DND-41 (cell line): ENCODE results near the gene TP73.

Experiments used
- ATAC-seq: fragments of 200-7000 bp; cut with Tn5 transposase; 3 replicates; pipeline ENCODE4 v1.9.1; 2021; ENCODE audit warnings: low read depth; ENCODE audit not compliant: insufficient read depth
- DNase-seq: peaks from one replicate; pipeline ENCODE4 v3.0.0-alpha.2; 2020
- H2AFZ ChIP-seq: 2 replicates; pipeline ENCODE4 v1.6.0; 2012; ENCODE audit warnings: low read depth, low read length
- H3K27ac ChIP-seq: 2 replicates; pipeline ENCODE4 v1.5.1; 2012; ENCODE audit warnings: low read length, inconsistent platforms
- H3K27me3 ChIP-seq: fragments of 200-600 bp; sonication (generic); 2 replicates; pipeline ENCODE4 v1.6.0; 2012; ENCODE audit warnings: low read length, mild to moderate bottlenecking, inconsistent platforms; ENCODE audit not compliant: insufficient read depth, poor library complexity
- H3K36me3 ChIP-seq: 2 replicates; pipeline ENCODE4 v1.5.1; 2012; ENCODE audit warnings: low read length, inconsistent platforms; ENCODE audit not compliant: insufficient read depth
- H3K4me1 ChIP-seq: 2 replicates; pipeline ENCODE4 v1.5.1; 2012; ENCODE audit warnings: mild to moderate bottlenecking, low read length; ENCODE audit not compliant: insufficient read depth
- H3K4me2 ChIP-seq: 2 replicates; pipeline ENCODE4 v1.6.0; 2012; ENCODE audit warnings: mild to moderate bottlenecking, moderate library complexity, low read length, inconsistent platforms; ENCODE audit not compliant: insufficient read depth
- H3K4me3 ChIP-seq, 2 experiments: fragments of 200-600 bp in 1 of 2; shearing (Covaris generic) in 1 of 2; 2 replicates each; pipeline ENCODE4 v1.5.1; 2012 to 2016; ENCODE audit warnings: inconsistent platforms in 2 of 2, low read length in 2 of 2, mild to moderate bottlenecking in 2 of 2, low read depth in 1 of 2, moderate library complexity in 1 of 2
- H3K79me2 ChIP-seq: 2 replicates; pipeline ENCODE4 v1.6.0; 2012; ENCODE audit warnings: low read length, inconsistent platforms; ENCODE audit not compliant: insufficient read depth
- H3K9ac ChIP-seq: 2 replicates; pipeline ENCODE4 v1.6.0; 2012; ENCODE audit warnings: low read depth, mild to moderate bottlenecking, inconsistent platforms, low read length, moderate library complexity
- H3K9me3 ChIP-seq: 2 replicates; pipeline ENCODE4 v1.5.1; 2012; ENCODE audit warnings: low read length, moderate library complexity, mild to moderate bottlenecking, inconsistent platforms; ENCODE audit not compliant: insufficient read depth, severe bottlenecking
- H4K20me1 ChIP-seq: 2 replicates; pipeline ENCODE4 v1.6.0; 2012; ENCODE audit warnings: low read length; ENCODE audit not compliant: insufficient read depth
- CTCF ChIP-seq: IDR thresholded peaks from 2 replicates; pipeline ENCODE4 v1.5.1; 2012; ENCODE audit warnings: borderline replicate concordance, low read length, moderate library complexity, mild to moderate bottlenecking; ENCODE audit not compliant: poor library complexity, severe bottlenecking; ENCODE audit errors: extremely low read depth
- EZH2 ChIP-seq: IDR thresholded peaks from 3 replicates; pipeline ENCODE4 v1.6.1; 2012; ENCODE audit warnings: borderline replicate concordance, low read depth, mild to moderate bottlenecking, moderate library complexity, low read length, inconsistent platforms; ENCODE audit not compliant: severe bottlenecking

The TP73 gene

DNA sequence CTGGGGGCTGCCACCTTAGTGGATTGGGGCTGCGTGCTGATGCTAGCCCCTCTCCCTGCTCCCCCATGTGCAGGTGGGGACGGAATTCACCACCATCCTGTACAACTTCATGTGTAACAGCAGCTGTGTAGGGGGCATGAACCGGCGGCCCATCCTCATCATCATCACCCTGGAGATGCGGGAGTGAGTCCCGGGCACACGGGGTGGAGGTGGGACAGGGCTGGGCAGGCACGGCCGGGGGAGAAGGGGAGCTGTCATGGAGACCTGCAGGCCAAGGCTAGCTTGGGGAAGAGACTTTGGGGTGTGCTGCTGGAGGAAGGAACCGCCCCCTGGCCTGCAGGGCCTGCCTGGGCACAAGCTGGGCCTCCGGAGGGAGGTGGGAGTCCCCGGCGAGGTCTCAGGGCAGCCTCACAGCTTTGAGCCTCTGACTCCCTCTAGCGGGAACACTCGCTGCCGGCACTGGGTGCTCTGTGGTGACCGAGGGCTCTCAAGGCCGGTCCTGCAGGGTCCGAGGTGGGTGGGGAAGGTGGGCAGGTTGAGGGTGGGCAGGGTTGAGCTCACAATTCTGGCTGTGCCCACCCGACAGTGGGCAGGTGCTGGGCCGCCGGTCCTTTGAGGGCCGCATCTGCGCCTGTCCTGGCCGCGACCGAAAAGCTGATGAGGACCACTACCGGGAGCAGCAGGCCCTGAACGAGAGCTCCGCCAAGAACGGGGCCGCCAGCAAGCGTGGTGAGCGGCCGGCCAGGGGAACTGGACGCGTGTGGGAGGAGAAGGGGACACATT lies 74.9 kb downstream of the TP73 start:
- no peaks in the 10 kb centered on the region for H3K9me3 ChIP-seq
- no peaks in the 10 kb centered on the region for H3K79me2 ChIP-seq
- H3K27ac ChIP-seq: no peak overlapping the region
- peaks cover 53% of the 10 kb centered on the region for H3K36me3 ChIP-seq
- no peaks in the 10 kb centered on the region for H3K4me1 ChIP-seq
- TF ChIP-seq CTCF (no peak), EZH2 (no peak)
- H3K27me3 ChIP-seq: no peaks in the 10 kb centered on the region
- peaks cover 16% of the 10 kb centered on the region for H4K20me1 ChIP-seq
- ATAC-seq (no peak), DNase-seq (no peak)
- no peak overlapping the region for H3K4me3 ChIP-seq
- no peak overlapping the region for H3K4me2 ChIP-seq
- no peak overlapping the region for H2AFZ ChIP-seq
- no peak overlapping the region for H3K9ac ChIP-seq

- no peaks in the 10 kb centered on the region for H3K27me3 ChIP-seq
- TF ChIP-seq CTCF (no peak), EZH2 (no peak)
- no peak overlapping the region for H3K27ac ChIP-seq
- H2AFZ ChIP-seq: no peak overlapping the region
- H3K36me3 ChIP-seq: peaks cover 55% of the 10 kb centered on the region
- H3K9ac ChIP-seq: no peak overlapping the region
- H3K4me1 ChIP-seq: no peaks in the 10 kb centered on the region
- H3K4me2 ChIP-seq: no peak overlapping the region
- no peak overlapping the region for H3K4me3 ChIP-seq
- ATAC-seq: no peak
- no peaks in the 10 kb centered on the region for H3K9me3 ChIP-seq
- peaks cover 11% of the 10 kb centered on the region for H4K20me1 ChIP-seq
- DNase-seq: no peak
- no peaks in the 10 kb centered on the region for H3K79me2 ChIP-seq
Observed at GRCh38 chr1:3727825-3728776, 75.8 kb downstream of the TP73 start.

DNA sequence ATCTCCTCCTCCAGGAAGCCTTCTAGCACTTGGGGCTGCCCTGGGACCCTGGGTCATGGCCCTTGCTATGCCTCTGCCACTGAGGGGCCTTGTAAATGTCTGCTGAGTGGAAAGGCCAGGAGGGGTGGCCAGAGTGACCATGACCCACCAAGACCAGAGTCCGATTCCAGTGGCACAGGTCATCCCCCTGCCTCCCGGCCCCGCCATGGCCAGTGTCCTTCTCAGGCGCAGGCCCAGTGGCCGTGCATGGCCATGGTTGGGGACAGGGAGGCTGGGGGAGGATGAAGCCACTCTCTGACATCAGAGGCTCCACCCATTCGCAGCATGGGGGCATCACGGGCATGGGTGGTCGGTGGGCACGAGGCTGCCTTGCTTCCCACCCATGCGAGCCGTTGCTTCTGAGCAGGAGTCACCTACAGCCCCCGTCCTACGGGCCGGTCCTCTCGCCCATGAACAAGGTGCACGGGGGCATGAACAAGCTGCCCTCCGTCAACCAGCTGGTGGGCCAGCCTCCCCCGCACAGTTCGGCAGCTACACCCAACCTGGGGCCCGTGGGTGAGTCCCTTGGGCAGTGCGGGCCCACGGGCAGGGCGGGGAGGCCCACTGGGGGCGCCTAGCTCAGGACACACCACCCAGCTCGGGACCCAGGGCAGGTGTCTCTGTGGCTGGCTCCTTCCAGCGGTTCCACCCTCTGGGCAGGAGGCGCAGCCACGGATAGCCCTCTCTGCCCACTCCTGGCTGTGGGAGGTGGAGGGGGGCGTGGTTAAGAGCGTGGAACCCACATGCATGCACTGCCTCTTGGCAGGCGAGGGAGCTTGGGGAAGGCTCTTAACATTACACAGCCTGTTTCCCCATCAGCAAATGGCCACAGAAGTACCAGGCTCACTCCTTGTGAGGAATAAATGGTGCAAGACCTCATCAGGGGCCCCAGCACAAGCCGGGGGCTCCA lies 77.6 kb downstream of the TP73 start:
- DNase-seq (no peak), ATAC-seq (no peak)
- no peak overlapping the region for H3K4me3 ChIP-seq
- H3K9me3 ChIP-seq: no peaks in the 10 kb centered on the region
- no peaks in the 10 kb centered on the region for H3K79me2 ChIP-seq
- H3K27ac ChIP-seq: no peak overlapping the region
- H3K27me3 ChIP-seq: no peaks in the 10 kb centered on the region
- no peaks in the 10 kb centered on the region for H3K4me1 ChIP-seq
- H4K20me1 ChIP-seq: peaks cover 12% of the 10 kb centered on the region; the same call in 1 of the 2 replicates
- H2AFZ ChIP-seq: no peak overlapping the region
- H3K4me2 ChIP-seq: no peak overlapping the region
- TF ChIP-seq EZH2 (no peak), CTCF (no peak)
- H3K9ac ChIP-seq: no peak overlapping the region
- peaks cover 70% of the 10 kb centered on the region for H3K36me3 ChIP-seq
